IPS DF 4.7 (cell line): ENCODE measurements around the gene GSN.

ENCODE experiments used
- DNase-seq: peaks from one replicate; pipeline ENCODE4 v3.0.0-alpha.2; 2013; ENCODE audit warnings: low spot score; ENCODE audit errors: extremely low read depth

The GSN gene

GRCh38 chr9:121246821-121247561 is 21.0 kb upstream of the GSN start:
- no peak for DNase-seq

- DNase-seq, result no peak
Measured at GRCh38 chr9:121249563-121249962, 18.4 kb upstream of the GSN start.

GRCh38 chr9:121252104-121252851 is 15.7 kb upstream of the GSN start:
- no peak for DNase-seq

GRCh38 chr9:121253162-121253561 is 14.8 kb upstream of the GSN start:
- no peak for DNase-seq

- DNase-seq, result no peak
Measured at GRCh38 chr9:121253821-121254501, 14.0 kb upstream of the GSN start.

- DNase-seq, result no peak
Measured at GRCh38 chr9:121259498-121259897, 8.5 kb upstream of the GSN start.

GRCh38 chr9:121259935-121260334 is 8.0 kb upstream of the GSN start:
- no peak for DNase-seq

GRCh38 chr9:121260457-121261106 is 7.4 kb upstream of the GSN start:
- no peak for DNase-seq

- no peak for DNase-seq
Measured at GRCh38 chr9:121261107-121261460, 6.9 kb upstream of the GSN start.

GRCh38 chr9:121261755-121262154 is 6.2 kb upstream of the GSN start:
- no peak for DNase-seq

- no peak for DNase-seq
Measured at GRCh38 chr9:121262423-121262822, 5.5 kb upstream of the GSN start.

- DNase-seq, result no peak
Measured at GRCh38 chr9:121262953-121263352, 5.0 kb upstream of the GSN start.

GRCh38 chr9:121266356-121266755 is 1.6 kb upstream of the GSN start:
- no peak for DNase-seq

- DNase-seq, result no peak
Measured at GRCh38 chr9:121266906-121267650, 884 bp upstream of the GSN start.

- DNase-seq, result no peak
Measured at GRCh38 chr9:121268598-121268850, 562 bp downstream of the GSN start.

GRCh38 chr9:121268851-121269641 is 1.1 kb downstream of the GSN start:
- DNase-seq, result no peak

GRCh38 chr9:121269642-121270254 is 1.8 kb downstream of the GSN start:
- DNase-seq, result no peak

GRCh38 chr9:121271368-121272341 is 3.7 kb downstream of the GSN start:
- DNase-seq, result no peak

GRCh38 chr9:121272401-121272948 is 4.5 kb downstream of the GSN start:
- no peak for DNase-seq
